Nasal cavity respiratory epithelium epithelial cell of viscerocranial mucosa (primary cell): ENCODE measurements around the gene ZNF426. TPM values are rescaled to one million over a fixed set of nuclear protein-coding genes. Genes with fewer than 3 reads are reported as not detected.

Source experiments
- total RNA-seq: library from RNA; depleted of rRNA; stranded (reverse); fragments of >200 nt; gene quantifications from 2 replicates; pipeline ENCODE4 v1.2.3, GENCODE V29; 2014

Gene ZNF426
- 26.3 and 26.7 TPM in 2 replicates for total RNA-seq

GRCh38 chr19:9538183-9539058, at the start of gene ZNF426:
Gene ZNF426, minus strand, starts transcription at chr19:9538645. Its CDS starts 2,413 bp downstream, at chr19:9536232.

GRCh38 chr19:9584073-9584833, 45.8 kb upstream of the ZNF426 start, which contains the start of gene ZNF121:
Gene ZNF121, minus strand, starts transcription at chr19:9584504. Its CDS starts 16,407 bp downstream, at chr19:9568097.

GRCh38 chr19:9498183-9498902, 40.1 kb downstream of the ZNF426 start, which contains the start of gene ZNF560:
Gene ZNF560, minus strand, starts transcription at chr19:9498616. Its CDS starts 23,303 bp downstream, at chr19:9475313.

Other genes with a start within 250 kb of the ZNF426 start
- 19.3 and 24.9 TPM in 2 replicates for gene ZNF699, start 228.8 kb downstream of the ZNF426 start, total RNA-seq
- gene ZNF559, start 214.5 kb downstream of the ZNF426 start, total RNA-seq: 6.2 and 21.6 TPM in 2 replicates
- 0.68 and 2.3 TPM in 2 replicates for gene ZNF177, start 175.6 kb downstream of the ZNF426 start, total RNA-seq
- 10.3 and 14.1 TPM in 2 replicates for gene ZNF266, start 103.1 kb downstream of the ZNF426 start, total RNA-seq
- 1.6 and 2.7 TPM in 2 replicates for gene ZNF560, start 40.0 kb downstream of the ZNF426 start, total RNA-seq
- gene ZNF121, start 45.9 kb upstream of the ZNF426 start, total RNA-seq: 80.0 and 125 TPM in 2 replicates
- gene ZNF561, start 82.6 kb upstream of the ZNF426 start, total RNA-seq: 121 and 134 TPM in 2 replicates
- gene ZNF562, start 136.5 kb upstream of the ZNF426 start, total RNA-seq: 66.0 and 82.0 TPM in 2 replicates
- gene ZNF846, start 230.1 kb upstream of the ZNF426 start, total RNA-seq: 6.8 and 14.2 TPM in 2 replicates